ENCODE data around the gene WDR64.

The WDR64 gene

GRCh38 chr1:241839369-241839979 is 187.4 kb downstream of the WDR64 start:
- no peak for DNase-seq (ENCODE audit: low read depth)

- no peak for DNase-seq (ENCODE audit: low read depth)
Measured at GRCh38 chr1:241840164-241840563, 188.1 kb downstream of the WDR64 start.

GRCh38 chr1:241841691-241842090 is 189.6 kb downstream of the WDR64 start:
- no peak for DNase-seq (ENCODE audit: low read depth)

GRCh38 chr1:241842565-241842964 is 190.5 kb downstream of the WDR64 start:
- DNase-seq (ENCODE audit: low read depth) = no peak

GRCh38 chr1:241844593-241844992 is 192.5 kb downstream of the WDR64 start:
- no peak for DNase-seq (ENCODE audit: low read depth)

- no peak for DNase-seq (ENCODE audit: low read depth)
Measured at GRCh38 chr1:241846375-241846774, 194.3 kb downstream of the WDR64 start.

GRCh38 chr1:241846862-241847539 is 194.9 kb downstream of the WDR64 start:
- DNase-seq (ENCODE audit: low read depth) = no peak

GRCh38 chr1:241847540-241847795 is 195.4 kb downstream of the WDR64 start:
- DNase-seq (ENCODE audit: low read depth) = no peak

GRCh38 chr1:241847796-241848685 is 196.0 kb downstream of the WDR64 start, which contains the start of gene EXO1:
EXO1 (plus strand) TSS chr1:241848204; CDS start chr1:241850426, 2,222 bp downstream.
- peak; percentile 80 for DNase-seq (ENCODE audit: low read depth)

GRCh38 chr1:241848686-241849344 is 196.7 kb downstream of the WDR64 start:
- no peak for DNase-seq (ENCODE audit: low read depth)

- no peak for DNase-seq (ENCODE audit: low read depth)
Measured at GRCh38 chr1:241849345-241849695, 197.2 kb downstream of the WDR64 start.

Data from stimulated activated CD8-positive, alpha-beta memory T cell treated with anti-CD3 and anti-CD28 coated beads, Interleukin-7, amount 100 ng/mL, for 24 hours (primary cell).